ENCODE measurements around the gene SEC22C. TPM values are rescaled to one million over a fixed set of nuclear protein-coding genes. Genes with fewer than 3 reads are reported as not detected.

Gene SEC22C
- total RNA-seq, 1 donor from 2014 or later: 23.9 TPM

DNA sequence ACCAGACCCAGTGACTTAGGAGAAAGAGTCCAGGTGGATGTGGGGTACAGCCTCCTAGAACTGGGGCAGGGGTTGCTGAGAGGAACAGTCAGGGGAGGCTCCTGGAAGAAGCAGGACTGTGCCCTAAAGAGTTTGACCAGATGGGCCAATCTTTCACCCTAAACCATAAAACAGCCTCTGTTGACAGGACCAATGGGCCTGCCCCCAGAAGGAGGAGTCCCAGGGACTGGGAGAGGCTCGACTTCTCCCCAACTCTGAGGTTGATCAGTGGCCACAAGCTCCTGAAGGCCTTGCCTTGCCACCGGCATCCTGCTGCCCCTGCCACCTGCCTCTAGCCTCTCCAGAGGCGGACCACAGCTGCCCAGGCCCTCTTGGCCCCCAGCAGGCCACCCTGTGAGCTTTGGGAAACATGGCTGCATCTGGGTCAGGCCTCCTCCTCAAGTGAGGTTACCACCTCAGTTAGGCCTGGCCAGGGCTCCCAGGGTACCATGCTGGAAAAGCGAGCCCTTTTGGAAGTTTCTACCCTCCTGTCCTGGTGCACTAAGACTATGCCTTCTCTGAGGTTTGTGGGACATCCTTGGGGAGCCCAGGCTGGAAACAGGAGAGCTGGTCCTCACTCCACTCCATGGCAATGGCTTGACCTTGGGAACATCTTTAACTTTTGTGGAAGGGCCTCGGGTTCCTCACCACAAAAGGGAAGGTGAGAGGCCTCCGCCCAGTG is 76.5 kb downstream of the SEC22C start:
- intact Hi-C loops (cut with DNase I): loop anchor here (5.0 kb wide), 1 partner anchor 247 kb away; no protein-coding TSS in a partner anchor
- no peak for DNase-seq (ENCODE audit: missing footprints)
- no peak for ATAC-seq

DNA sequence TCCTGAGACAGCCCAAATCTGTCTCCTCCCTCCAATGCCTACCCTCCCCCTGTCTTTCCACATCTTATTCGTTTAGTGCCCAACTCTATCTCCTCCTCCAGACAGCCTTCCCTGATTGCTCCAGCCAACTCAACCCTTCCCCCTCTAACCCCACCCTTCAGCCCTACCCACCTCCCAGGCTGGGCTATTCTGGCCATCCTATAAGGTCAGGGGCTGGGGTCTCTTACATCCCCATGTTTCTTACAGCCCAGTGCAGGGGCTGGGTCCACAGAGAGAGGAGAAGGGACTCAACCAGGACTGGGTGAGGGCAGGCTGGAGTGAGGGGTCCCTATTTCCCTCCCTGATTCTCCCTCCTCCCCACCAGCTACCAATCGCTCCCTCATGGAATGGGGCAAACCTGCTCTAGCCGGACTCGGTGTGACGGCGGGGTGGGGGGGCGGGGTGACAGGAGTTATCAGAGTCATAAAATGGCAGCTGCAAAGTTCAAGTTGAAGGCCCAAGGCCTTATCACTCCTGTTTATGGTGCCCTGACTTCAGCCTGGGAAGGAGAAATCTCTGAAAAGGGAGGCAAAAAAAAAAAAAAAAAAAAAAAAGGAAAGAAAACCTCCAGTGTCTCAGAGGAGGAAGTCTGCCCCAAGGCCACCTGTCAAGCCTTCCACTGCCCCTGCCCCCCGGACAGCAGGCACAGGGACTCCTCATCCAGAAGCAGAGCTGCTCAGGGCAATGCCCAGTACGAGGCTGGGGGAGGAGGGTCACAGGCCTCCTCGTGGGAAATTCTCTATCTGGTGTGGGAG is 77.2 kb downstream of the SEC22C start:
- DNase-seq (ENCODE audit: missing footprints) (no peak), ATAC-seq (no peak)

DNA sequence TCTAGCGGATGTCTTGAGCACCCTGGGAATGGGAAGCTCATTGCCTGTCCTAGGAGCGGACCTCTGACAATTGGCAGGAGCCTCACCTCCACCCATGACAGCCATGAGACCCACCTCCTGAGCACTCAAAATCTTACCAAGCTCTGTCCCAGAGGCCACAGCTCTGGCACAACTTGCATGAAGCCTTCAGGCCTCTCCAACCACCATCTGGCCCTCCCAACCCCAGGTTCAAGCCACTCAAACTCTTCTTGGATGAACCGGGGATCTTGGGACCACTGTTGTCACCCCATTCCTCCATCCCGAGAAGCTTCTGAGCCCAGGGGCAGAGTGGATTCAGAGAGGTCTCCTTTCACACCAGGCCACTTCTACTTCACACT is 77.8 kb downstream of the SEC22C start:
- intact Hi-C loops (cut with DNase I): loop anchor here (2.0 kb wide), 1 partner anchor 35 kb away; no protein-coding TSS in a partner anchor
- DNase-seq (ENCODE audit: missing footprints) (no peak), ATAC-seq (no peak)

More for the DNA sequence above, 77.2 kb downstream of the SEC22C start:
- intact Hi-C loops (cut with DNase I): loop anchor here (5.0 kb wide), 1 partner anchor 248 kb away; no protein-coding TSS in a partner anchor

- intact Hi-C loops (cut with DNase I): loop anchor here (2.0 kb wide), 1 partner anchor 35 kb away; no protein-coding TSS in a partner anchor
- DNase-seq (ENCODE audit: missing footprints) (no peak), ATAC-seq (no peak)
Observed at GRCh38 chr3:42503251-42503924, 78.4 kb downstream of the SEC22C start.

- peak; percentile 81 for DNase-seq (ENCODE audit: missing footprints)
- intact Hi-C loops (cut with DNase I): loop anchor here (2.0 kb wide), 1 partner anchor 36 kb away; no protein-coding TSS in a partner anchor
- ATAC-seq: peak; percentile 88
Observed at GRCh38 chr3:42502429-42503250, 79.1 kb downstream of the SEC22C start, which contains the start of gene VIPR1. VIPR1 (plus strand) TSS chr3:42502643; CDS start chr3:42502736, 93 bp downstream.

- DNase-seq (ENCODE audit: missing footprints) (peak; percentile 83), ATAC-seq (peak; percentile 79)
- intact Hi-C loops (cut with DNase I): loop anchor here (2.0 kb wide), 2 partner anchors 37 to 45 kb away; no protein-coding TSS in a partner anchor
Observed at GRCh38 chr3:42501681-42502428, 79.9 kb downstream of the SEC22C start.

DNA sequence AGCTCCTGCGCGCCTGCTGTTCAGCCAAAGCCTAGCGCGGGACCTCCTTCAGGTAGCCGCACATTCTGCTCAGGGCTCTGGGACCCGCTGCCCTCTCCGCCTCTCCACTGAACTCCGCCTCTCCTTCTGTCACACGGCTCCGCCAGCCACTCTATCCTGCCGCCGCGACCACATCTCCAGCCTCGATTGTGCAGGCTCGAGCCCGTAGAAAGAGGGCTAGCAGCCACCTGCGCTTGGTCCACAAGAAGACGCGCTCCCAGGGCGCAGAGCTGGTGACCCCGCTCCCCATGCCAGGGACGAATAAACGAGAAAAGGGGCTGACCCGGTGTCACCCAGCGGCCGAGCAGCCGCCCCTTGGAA is 80.5 kb downstream of the SEC22C start:
- ATAC-seq (no peak), DNase-seq (ENCODE audit: missing footprints) (no peak)
- intact Hi-C loops (cut with DNase I): loop anchor here (2.0 kb wide), 1 partner anchor 46 kb away; no protein-coding TSS in a partner anchor

GRCh38 chr3:42500909-42501308 is 80.9 kb downstream of the SEC22C start:
- intact Hi-C loops (cut with DNase I): loop anchor here (2.0 kb wide), 1 partner anchor 46 kb away; no protein-coding TSS in a partner anchor
- DNase-seq (ENCODE audit: missing footprints): no peak
- ATAC-seq: no peak

DNA sequence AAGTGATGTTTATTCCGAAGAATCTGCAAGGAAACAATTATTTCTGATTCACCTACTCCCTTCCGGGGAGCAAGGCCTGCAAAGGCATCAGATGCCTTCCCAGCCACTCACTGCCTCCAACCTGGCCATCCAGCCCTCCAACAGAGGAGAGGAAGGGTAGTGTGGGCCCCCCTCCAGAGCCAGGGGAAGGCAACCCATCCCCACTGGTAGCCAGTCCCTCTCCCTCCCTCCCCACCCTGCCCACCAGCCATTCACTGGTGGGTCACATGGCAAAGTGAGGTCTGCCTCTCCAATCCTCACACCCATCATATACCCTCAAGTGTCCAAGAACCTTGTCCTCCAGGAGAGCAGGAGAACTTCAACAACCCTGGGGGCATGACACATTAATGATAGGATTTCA is 81.7 kb downstream of the SEC22C start:
- intact Hi-C loops (cut with DNase I): loop anchor here (2.0 kb wide), 1 partner anchor 47 kb away; no protein-coding TSS in a partner anchor
- no peak for DNase-seq (ENCODE audit: missing footprints)
- ATAC-seq: no peak

GRCh38 chr3:42499478-42499871 is 82.3 kb downstream of the SEC22C start:
- no peak for ATAC-seq
- intact Hi-C loops (cut with DNase I): no loop called here
- DNase-seq (ENCODE audit: missing footprints): no peak

GRCh38 chr3:42498791-42499477 is 82.8 kb downstream of the SEC22C start:
- DNase-seq (ENCODE audit: missing footprints) (no peak), ATAC-seq (no peak)
- intact Hi-C loops (cut with DNase I): no loop called here

DNA sequence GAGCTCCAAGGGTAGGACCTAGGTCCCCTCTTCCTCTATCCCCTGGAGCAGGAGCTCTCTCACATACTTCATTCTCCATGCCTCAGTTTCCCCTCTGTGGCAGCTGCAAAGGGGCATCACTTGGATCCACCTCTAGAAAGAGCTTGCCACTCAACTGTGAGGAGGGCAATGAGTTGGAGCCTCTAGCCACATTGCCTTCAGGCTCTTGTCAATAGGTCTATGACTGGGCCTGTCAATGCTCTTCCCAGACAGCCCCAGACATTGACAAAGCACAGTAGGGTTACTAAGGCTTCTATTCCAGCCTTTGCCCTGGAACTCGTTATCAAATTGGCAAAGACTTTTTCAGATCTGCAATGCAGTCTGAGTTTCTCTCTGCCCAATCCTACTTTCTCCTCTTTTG is 83.7 kb downstream of the SEC22C start:
- DNase-seq (ENCODE audit: missing footprints): no peak
- intact Hi-C loops (cut with DNase I): no loop called here
- ATAC-seq: no peak

Other genes with a start within 250 kb of the SEC22C start
- gene LYZL4, start 171.4 kb downstream of the SEC22C start, total RNA-seq: not detected
- gene VIPR1, start 79.3 kb downstream of the SEC22C start, total RNA-seq: 2.1 TPM
- gene SS18L2, start 8.9 kb upstream of the SEC22C start, total RNA-seq: 9.7 TPM
- 21.2 TPM for gene NKTR, start 18.7 kb upstream of the SEC22C start, total RNA-seq
- 80.2 TPM for gene ZBTB47, start 71.7 kb upstream of the SEC22C start, total RNA-seq
- not detected for gene KLHL40, start 103.6 kb upstream of the SEC22C start, total RNA-seq
- 440 TPM for gene HHATL, start 120.8 kb upstream of the SEC22C start, total RNA-seq
- gene CCDC13, start 191.3 kb upstream of the SEC22C start, total RNA-seq: 0.41 TPM
- gene HIGD1A, start 222.5 kb upstream of the SEC22C start, total RNA-seq: 335 TPM
- gene ACKR2, start 227.5 kb upstream of the SEC22C start, total RNA-seq: 0.89 TPM